HG03457 (cell line): ENCODE data around the gene MCFD2.
A peak's percentile ranks its signal among the peaks of the same experiment; 100 is the strongest.

Experiments used
- ATAC-seq: cut with Tn5 transposase; IDR thresholded peaks from one replicate; pipeline ENCODE4 v1.9.1; 2021; ENCODE audit warnings: moderate number of reproducible peaks; ENCODE audit not compliant: unreplicated experiment

The MCFD2 gene

DNA sequence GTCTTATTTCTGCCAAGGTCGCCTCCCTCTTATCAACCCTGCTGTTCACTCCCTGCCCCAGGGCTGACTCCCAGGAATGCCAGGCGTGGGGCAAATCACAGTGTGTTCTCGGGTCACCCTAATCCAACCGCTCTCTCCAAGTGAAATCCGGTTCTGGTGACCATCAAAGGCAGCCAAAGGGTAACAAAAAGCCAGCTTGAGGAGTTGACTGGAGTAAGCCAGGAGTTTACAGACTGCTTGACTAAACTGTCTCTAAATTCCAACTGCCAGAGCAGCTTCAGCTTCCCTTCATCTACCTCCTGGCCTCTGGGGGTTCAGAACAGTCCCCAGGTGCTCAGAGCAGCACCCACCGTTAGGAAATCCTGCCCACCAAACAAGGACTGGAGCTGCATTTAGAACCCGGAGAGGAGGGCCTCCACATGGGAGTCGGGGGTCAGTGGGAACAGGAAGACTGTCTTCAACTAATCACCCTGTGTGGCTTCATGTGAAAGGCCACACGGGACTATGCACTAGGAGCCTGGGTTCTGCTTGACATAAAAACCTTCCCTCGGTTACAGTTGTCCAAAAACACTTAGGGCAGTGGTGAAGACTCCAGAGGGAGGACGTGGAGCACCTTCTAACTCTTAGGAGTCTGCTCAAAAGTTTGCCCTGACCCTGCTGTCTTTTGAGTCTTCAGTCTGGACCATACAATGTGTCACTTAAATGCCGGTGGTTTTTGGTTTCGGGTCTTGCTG is 24.2 kb upstream of the MCFD2 start:
- no peak for ATAC-seq

DNA sequence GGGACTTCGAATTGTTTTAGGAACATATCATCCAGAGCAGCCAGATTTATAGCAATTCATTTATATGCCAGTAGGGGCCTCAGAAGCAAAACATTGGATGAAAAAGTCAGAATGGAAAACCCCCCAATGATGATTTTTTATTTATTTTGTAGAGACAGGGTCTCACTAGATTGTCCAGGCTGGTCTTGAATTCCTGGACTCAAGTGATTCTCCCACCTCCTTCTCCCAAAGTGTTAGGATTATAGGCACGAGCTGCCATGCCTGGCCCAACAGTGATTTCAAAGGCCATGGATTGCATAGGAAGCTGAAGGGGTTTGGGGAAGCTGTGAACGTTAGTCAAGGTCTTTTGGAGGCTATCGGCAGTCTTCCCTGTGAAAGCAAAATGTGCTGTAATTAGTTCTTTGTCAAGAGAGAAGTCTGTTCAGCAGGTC is 21.9 kb upstream of the MCFD2 start:
- no peak for ATAC-seq

DNA sequence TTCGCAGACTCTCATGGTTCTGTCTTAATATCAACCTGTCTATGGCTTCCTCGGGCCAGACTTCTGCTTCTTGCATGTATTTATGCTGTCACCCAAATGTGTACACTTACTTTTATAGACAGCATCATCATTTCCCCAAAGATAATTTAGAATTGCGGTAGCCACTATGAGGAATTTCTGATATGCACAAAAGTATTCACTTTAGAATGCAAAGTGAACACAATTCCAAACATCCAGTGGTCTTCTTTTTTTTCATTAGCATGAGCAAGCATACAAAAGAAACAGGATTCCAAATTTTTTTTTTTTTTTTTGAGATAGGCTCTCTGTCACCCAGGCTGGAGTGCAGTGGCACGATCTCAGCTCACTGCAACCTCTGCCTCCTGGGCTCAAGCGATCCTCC is 21.0 kb upstream of the MCFD2 start:
- no peak for ATAC-seq

DNA sequence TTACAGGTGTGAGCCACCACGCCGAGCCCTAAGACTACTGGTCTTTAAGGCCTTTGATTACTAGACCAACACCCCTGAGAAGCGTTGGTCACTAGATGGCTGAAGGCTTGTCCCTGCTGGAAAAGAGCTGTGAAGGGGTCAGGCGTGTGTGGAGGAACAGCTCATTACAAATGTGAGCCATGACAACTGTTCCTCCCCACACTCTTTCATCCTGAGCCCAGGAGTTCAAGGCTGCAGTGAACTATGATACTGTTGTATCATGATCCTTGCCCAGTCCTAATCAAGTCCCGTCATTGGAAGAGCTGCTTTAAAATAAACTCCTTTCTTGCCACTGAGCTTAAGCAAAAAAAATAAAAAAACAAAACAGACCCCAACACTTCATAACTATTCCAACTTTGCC is 19.5 kb upstream of the MCFD2 start:
- no peak for ATAC-seq

DNA sequence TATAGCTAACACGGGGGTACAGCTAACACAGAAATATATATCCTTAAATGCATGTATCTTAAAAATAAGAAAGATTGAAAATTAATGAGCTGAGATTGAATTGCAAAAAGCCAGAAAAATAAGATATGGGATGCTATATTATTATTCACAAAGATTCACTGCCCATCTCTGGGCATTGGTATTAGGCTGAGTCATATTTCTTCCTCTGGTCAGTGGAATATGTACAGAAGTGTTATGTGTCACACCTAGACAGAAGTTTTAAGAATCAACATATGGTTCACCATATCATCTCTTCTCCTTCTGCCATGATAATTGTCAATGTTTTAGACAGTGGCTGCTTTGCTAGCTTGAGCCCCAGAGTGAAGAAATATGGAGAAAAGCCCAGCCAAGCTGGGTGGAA is 14.0 kb upstream of the MCFD2 start:
- ATAC-seq = no peak

DNA sequence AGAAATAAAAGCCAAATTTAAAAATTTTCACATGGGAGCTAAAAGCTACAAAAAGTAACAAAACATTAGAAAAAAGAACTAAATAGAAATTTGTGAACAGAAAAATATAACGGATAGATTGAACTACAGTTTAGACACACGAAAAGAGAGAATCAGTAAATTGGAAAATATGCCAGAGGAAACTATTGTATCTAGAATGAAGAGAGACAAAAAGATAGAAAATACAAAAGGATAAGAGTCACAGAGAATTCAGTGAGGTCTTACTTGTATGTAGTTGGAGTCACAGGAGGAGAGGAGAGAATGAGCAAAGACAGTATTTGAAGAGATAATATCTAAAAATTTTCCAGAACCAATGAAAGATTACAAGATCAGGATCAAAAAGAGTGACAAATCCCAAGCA is 11.3 kb upstream of the MCFD2 start:
- no peak for ATAC-seq

DNA sequence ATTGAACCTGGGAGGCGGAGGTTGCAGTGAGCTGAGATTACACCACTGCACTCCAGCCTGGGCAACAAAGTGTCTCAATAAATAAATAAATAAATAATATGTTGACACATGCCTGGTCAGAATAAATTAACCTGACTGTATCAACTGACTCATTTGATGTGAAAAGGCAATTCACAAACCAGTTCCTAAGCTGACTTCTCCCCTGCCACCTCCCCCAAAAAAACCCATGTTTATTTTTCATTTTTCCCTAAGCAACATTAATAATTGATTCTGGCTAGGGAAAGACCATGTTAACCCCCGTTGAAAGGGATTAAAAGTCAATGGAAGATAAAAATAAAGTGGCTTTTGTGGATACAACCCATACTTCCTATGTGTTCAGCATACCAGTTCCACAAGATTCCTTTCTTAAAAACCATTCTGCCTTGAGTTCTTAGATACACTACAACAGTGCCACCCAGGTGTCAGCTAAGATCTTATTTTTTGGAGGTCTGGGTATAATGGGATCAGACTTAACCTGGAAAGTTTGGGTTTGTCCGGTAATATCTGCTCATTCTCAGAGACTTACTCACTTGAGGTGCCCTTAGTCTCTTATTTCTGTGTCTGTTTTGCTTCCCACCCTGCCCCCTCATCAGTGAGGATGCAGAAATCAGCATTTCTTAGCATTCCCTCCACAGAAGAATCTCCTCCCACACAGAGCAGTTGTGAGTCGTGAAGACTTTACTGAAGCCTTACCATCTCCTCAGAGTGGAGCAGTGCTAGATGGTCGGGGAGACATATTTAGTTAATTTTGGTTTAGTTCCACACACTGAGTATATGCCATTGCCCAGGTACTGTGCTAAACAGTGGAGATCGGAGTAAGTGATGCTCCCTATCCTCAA is 10.1 kb upstream of the MCFD2 start:
- ATAC-seq = no peak

DNA sequence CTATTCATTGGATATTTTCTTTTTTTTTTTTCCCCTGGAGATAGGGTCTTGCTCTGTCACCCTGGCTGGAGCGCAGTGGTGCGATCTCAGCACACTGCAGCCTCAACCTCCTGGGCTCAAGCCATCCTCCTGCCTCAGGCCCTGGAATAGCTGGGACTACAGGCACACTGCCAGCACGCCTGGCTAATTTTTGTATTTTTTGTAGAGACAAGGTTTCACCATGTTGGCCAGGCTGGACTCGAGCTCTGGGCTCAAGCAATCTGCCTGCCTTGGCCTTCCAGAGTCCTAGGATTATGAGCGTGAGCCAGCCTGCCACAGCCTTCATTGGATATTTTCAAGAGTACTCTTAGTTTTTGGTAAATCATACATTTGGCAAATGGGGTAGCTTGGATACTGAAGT is 9.0 kb upstream of the MCFD2 start:
- no peak for ATAC-seq

DNA sequence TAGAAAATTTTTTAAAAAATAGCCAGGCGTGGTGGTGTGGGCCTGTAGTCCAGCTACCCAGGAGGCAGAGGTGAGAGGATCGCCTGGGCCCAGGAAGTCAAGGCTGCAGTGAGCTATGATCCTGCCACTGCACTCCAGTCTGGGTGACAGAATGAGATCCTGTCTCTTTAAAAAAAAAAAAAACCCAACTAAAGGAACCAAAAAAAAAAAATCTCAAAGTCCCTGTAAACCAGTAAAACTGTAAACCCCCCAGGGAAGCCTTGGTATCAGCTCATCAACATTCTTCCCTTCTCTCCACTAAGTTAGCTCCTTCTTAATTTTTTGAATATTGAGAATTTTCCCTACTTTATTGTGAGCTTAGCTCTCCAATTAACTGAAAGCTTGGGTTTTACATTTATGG is 8.4 kb upstream of the MCFD2 start:
- no peak for ATAC-seq

DNA sequence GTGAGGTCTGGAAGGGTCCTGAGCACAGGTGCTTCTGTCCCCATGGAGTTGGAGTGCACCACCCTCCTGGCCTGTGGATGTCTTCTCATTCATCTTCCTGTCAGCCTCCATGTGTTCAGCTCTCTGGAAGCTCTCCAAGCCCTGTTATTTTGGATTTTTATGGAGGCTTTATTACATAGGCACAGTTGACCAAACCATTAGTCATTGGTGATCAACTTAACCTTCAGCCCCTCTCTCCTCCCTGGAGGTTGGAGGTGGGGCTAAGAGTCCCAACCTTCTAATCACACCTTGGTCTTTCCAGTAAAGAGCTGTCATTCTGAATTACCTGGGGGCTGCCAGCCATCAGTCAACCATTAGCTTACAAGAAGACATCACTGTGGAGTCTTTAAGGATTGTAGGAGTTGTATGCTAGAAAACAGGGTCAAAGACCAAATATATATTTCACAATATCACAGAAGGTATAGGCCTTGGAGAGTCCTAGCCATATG is 7.5 kb upstream of the MCFD2 start:
- no peak for ATAC-seq

DNA sequence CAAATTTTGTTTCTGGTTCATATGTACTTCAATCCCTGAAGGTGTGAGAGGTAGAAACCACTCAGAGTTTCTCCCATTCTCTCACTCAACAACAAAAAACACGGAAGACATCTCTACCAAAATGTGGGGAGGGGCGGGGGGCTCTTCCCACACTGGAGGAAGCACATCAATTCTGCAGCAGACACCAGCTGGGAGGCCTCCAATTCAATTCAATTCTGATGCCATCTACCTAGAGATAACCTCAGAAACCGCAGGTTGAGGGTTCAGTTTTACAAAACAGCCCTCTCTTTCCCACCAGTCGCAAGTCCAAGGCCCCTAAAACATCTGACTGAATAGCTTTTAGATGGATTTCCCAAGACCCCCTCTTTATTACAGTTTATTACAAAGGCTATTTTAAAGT is 7.0 kb upstream of the MCFD2 start:
- ATAC-seq = no peak

DNA sequence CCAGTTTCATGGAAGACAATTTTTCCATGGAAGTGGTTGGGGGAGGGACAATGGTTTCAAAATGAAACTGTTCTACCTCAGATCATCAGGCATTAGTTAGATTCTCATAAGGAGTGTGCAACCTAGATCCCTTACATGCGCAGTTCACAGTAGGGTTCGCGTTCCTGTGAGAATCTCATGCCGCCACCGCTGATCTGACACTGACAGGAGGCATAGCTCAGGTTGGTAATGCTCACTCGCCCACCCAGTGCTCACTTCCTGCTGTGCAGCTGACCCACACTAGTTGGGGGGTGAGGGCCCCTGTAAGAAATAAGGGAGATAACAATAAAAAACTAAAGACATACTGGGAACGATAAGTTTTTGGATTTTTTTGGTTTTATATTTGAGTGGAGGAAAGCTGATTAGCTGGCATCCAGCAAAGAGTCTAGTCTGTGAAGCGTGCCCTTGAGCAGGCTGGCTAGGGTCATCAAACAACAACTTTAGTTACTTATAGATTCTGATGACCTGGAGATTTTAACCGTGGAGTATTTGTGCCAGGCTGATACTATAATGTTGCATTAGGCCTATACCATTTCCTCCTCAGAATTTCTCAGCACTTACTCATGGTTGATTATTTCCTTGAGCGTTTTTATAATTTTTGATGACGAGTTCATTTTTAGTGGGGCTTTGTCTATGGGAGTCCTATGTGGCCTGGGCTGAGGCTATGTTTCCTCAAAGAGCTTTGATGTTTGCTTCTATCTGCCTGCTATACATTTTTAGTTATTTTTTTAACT is 6.3 kb upstream of the MCFD2 start:
- no peak for ATAC-seq

DNA sequence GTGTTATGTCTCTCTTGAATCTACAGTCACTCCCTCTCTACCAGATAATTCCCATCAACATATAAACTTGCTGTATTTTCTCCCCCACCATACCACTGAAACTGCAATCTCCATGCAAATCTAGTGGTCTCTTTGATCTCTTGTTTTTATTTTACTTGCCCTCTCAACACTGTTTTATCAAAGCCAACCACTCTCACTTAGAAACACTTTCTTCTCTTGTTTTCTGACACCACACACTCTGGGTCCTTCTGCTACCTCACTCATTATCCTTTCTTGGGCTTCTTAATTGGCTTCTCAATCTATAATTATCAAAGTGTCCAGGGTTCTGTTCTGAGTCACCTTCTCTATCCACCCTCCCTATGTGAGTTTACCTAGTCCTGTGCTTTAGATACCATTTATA is 2.0 kb upstream of the MCFD2 start:
- ATAC-seq = no peak

DNA sequence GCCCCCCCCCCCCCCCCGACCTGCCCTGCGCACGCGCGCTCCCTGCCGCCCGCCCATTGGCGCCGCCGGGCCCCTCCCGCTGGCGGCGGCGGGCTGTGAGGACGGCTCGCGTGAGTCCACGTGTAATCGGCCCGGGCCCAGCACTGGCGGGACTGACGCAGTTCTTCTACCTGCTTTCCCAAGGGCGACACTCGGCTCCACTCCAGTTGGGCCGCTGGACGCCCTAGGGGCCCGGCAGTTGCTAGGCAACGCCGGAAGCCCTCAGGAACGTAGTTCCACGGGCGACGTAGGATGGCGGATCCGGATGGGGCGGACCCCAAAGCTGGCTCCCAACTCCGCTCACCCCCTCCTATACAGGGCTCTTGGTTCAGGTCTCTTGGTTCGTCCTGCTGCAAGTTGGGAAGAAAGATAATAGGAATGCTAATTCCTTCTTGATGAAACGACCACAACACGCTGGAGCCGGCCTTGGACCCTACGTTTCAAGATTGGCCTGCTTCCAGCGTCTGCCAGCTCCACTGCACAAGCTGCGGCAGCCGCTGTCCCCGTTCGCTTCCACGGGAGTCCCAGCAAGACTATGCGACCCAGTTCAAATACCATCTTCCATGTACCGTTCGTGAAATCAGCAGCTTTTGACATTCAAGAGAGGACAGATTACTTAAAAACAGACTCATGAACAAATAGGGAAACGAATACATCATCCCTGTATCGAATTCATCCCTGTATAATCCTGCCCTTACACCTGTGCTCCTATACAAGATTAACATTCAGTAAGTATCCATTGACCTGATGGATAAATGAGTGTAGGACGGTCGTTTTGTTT is 415 bp upstream of the MCFD2 start:
- peak; percentile 67 for ATAC-seq

DNA sequence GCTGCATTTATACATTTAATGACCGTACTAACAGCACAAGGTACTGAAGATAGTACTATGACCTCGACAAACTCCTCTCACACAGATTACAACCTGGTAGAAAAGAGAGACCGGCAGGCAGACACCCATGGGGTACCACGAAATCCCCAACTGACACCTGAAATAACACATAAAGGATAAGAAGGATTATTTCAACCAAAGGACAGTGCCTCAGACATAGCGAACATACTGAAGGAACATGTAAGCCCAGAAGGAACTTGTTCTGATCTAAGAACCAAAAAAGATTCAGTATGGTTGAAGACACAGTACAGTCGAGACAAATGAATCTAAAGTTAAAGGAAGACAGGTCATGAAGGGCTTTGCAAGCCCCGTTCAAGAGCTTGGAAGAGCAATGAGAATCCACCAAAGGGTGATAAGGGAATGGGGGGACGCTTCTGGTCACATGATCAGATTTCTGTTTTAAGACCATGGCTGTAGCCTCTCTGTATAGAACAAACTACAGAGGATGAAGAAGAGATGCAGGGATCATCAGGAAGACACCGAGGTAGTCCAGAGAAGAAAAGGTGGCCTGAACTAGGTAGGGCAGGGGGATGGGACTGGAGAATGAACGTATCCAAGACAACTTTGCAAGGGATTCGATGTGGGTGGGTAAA is 902 bp downstream of the MCFD2 start:
- ATAC-seq = no peak

DNA sequence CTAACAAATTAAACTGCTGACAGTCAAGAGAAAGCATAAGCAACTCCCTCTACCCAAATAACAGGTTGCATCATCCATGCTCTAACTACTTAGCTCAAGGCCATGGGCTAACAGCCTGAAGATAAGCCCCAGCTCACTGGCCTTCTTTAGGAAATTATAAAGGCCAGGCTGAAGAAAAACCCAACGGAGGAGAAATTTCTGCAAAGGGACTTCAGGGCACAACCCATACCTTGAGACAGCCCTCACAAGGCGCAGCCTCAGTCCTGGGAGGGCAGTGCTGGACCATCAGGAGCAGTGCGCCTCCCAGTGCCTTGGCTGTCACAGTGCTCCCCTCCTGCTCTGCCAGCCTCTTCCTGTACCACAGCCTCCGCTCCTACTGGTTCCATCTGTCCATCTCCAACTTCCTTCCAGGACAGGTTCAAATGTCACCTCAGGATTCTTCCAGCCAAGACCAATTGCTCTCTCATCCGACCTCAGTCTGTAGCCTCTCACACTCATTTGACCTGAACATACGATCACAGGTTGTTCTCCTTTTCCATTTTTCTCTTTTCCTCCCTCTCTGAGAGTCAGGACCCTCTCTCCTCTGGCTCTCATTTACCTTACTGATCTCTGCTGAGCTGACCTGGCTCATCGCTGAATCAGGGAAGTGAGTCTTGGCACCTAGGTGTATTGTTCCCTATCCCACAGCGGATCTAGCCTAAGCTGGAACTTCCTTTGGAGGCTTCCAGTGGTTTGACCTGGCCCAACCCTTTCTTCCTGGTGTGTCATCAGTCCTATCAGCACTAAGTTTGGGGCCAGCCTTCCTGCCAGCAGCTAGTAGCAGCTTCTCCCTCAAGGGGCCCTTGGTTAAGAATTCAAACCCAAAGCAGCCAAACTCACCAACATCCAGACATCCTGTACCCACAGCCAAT is 1.9 kb downstream of the MCFD2 start:
- no peak for ATAC-seq

DNA sequence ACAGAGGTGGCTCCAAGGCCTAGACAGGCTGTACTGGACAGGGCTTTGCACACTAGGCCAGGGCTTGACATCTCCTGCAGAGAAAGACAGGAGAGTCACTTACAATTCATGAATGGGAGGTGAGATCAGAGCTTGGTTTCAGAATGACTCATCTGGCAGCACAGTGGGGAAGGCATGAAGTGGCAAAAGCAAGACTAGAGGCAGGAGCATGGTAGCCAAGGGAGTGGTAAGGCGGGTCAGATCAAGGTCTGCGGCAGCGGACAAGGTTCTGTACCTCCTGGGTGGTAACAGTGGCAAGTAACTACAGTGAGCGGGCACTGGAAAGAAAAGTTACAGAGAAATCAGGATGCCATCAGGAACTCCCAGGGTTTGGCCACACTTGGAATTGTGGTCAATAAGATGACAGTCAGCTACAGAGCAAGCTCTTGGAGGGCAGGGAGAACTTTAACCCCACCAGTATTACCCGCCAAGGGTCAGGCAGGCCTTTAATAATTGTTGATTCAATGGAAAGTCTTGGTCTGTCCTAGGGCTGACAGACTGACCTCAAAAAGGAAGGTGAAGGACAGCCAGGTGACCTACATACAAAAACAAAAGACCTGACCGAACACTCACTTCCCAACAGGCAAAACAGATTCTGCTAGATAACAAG is 5.7 kb downstream of the MCFD2 start:
- no peak for ATAC-seq

DNA sequence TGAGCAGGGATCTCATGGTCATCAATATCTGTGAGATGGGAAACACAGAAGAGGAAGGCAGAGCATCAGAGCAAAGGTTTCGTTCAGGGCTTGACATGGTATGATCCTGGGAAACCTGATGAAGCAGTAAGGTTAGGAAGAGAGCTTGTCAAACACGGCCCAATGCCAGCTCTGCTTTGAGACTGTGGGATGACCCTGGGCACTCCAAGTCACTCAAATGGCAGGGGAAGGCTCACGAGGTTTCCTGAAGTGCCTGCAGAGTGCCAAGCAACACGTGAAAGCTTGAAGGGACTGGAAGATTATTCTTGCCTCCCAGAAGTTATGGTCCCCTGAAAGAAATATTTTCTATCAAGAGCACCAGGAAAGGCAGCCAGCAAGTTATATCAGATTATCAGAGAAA is 6.5 kb downstream of the MCFD2 start:
- no peak for ATAC-seq
